GM21528 (cell line): ENCODE data around the gene C3orf20.
"Not testable (repeated sequence)": the region's sequence is repeated elsewhere in the genome, so short reads cannot be mapped to it uniquely, and the experiment has no call there.

Source experiments
- ATAC-seq: cut with Tn5 transposase; IDR thresholded peaks from one replicate; pipeline ENCODE4 v1.9.1; 2021; ENCODE audit warnings: mild to moderate bottlenecking, moderate library complexity; ENCODE audit not compliant: unreplicated experiment, low FRiP score

The C3orf20 gene

GRCh38 chr3:14647976-14648955 is 26.7 kb upstream of the C3orf20 start:
- ATAC-seq = no peak

GRCh38 chr3:14649466-14649865 is 25.5 kb upstream of the C3orf20 start:
- no peak for ATAC-seq

- ATAC-seq = no peak
Observed at GRCh38 chr3:14650193-14650592, 24.7 kb upstream of the C3orf20 start.

- ATAC-seq = peak; percentile 98
Observed at GRCh38 chr3:14651440-14652251, 23.3 kb upstream of the C3orf20 start, which contains the start of gene CCDC174. CCDC174 (plus strand) TSS chr3:14651762; CDS start chr3:14651837, 75 bp downstream.

GRCh38 chr3:14652360-14652907 is 22.5 kb upstream of the C3orf20 start:
- not testable (repeated sequence) for ATAC-seq

- ATAC-seq = no peak
Observed at GRCh38 chr3:14657579-14657978, 17.4 kb upstream of the C3orf20 start.

GRCh38 chr3:14658978-14659377 is 16.0 kb upstream of the C3orf20 start:
- no peak for ATAC-seq

GRCh38 chr3:14660942-14661341 is 14.0 kb upstream of the C3orf20 start:
- ATAC-seq = no peak

GRCh38 chr3:14663396-14664135 is 11.4 kb upstream of the C3orf20 start:
- ATAC-seq = no peak

GRCh38 chr3:14664170-14664569 is 10.8 kb upstream of the C3orf20 start:
- ATAC-seq = no peak

- no peak for ATAC-seq
Observed at GRCh38 chr3:14672588-14672987, 2.4 kb upstream of the C3orf20 start.

- ATAC-seq = no peak
Observed at GRCh38 chr3:14676881-14677280, 1.9 kb downstream of the C3orf20 start.

- no peak for ATAC-seq
Observed at GRCh38 chr3:14678015-14678503, 3.1 kb downstream of the C3orf20 start.

GRCh38 chr3:14680115-14680514 is 5.2 kb downstream of the C3orf20 start:
- no peak for ATAC-seq

GRCh38 chr3:14680716-14681115 is 5.8 kb downstream of the C3orf20 start:
- ATAC-seq = no peak

- ATAC-seq = no peak
Observed at GRCh38 chr3:14684447-14684846, 9.5 kb downstream of the C3orf20 start.

- ATAC-seq = no peak
Observed at GRCh38 chr3:14685179-14685578, 10.2 kb downstream of the C3orf20 start.

GRCh38 chr3:14687360-14687759 is 12.4 kb downstream of the C3orf20 start:
- ATAC-seq = no peak

GRCh38 chr3:14688525-14688924 is 13.6 kb downstream of the C3orf20 start:
- ATAC-seq = peak; percentile 49
